HL-60/S4 treated with phorbol 12-myristate 13-acetate at 8.2 ng/mL for 4 days and 3 days (cell line): ENCODE results near the gene ALDOB.

ENCODE experiments used
- in situ Hi-C: fragments of 300-500 bp; cut with MboI; formaldehyde crosslinking; loops from 2 replicates; pipeline ENCODE4 v1.15.0; 2022; ENCODE audit warnings: low sequenced_read_pairs

Gene ALDOB

DNA sequence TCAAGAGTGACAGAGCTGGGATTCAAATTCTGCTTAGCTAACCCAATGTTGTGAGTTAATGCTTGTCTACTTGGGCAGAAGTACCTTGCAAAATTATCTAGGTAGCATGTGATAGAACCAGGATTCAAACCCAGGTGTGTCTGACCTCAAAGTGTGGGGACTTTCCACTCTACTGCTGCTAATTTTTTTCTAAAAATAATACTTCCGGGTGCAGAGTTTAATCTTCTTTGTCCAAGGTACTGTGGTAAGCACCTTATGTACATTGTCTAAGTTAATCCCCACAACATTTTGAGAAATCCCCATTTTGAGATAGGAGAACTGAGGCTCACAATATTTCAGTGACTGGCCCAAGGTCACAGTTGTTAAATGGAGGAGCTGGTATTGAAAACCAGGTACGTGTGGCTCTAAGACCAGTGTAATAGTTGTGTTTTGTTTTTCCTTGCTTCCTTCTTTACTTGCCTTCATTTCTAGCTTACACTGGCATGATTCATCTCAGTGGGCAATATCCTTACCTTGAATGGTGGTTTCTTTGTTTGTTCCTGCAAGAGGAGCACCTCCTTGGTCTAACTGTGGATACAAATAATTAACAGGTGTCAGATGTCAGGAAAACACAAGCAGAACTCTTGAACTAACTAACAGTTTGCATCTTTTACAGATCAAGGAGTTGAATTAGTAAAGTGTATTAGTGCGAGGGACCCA lies 7.5 kb downstream of the ALDOB start:
- in situ Hi-C loops: no loop called here

DNA sequence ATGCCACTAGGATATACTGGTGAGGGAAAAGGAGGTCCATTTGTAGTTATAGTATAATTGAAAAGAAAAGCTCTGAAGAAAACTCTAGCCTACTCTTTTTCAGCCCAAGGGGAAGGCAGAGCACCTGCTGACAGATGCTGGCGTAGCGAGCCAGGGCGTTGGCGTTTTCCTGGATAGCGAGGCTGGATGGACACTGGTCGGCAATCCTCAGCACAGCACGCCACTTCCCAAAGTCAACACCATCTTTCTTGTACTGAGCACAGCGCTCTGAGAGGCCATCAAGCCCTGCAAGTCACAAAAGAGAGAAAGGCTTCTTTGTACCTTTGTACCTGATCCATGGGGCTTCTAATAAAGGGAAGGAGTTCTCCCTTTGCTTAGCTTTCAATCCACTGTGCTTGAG lies 8.2 kb downstream of the ALDOB start:
- in situ Hi-C loops: no loop called here

DNA sequence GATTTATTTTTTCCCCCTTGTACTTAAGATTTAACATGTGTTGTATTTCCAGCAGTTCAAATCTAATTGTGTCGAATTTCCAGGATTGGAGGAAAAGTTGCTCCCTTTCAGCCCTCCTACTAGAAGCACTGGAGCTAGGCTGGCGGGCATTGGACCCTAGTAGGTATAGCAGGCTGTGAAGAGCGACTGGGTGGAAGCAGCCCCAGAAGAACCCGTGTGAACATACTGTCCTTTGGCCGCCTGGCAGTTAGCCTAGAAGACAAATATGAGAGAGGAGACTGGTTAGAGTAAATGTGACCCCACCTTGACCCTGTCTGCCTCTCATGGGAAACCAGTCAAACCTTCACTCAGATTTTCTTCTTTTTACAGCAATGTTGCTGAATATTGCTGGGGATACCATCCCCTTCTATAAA lies 13.9 kb downstream of the ALDOB start:
- in situ Hi-C loops: no loop called here

DNA sequence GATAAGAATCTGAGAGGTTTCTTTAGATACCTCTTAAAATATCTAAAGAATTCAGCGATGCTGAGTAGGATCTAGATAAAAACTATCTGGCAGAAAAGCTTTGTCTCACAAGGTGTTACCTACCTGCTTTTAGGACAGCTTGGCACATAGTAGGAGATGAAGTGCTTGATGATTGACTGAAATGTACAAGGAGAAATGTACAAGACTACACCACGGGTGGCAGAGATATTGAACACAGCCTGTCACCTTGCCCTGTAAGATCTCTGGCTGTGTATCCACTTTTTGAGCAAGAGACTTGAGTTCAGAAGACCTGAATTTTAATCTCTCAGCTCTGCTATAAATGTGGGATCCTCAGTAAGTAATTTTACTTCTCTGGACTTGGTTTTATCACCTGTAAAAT lies 15.7 kb downstream of the ALDOB start:
- in situ Hi-C loops: no loop called here

DNA sequence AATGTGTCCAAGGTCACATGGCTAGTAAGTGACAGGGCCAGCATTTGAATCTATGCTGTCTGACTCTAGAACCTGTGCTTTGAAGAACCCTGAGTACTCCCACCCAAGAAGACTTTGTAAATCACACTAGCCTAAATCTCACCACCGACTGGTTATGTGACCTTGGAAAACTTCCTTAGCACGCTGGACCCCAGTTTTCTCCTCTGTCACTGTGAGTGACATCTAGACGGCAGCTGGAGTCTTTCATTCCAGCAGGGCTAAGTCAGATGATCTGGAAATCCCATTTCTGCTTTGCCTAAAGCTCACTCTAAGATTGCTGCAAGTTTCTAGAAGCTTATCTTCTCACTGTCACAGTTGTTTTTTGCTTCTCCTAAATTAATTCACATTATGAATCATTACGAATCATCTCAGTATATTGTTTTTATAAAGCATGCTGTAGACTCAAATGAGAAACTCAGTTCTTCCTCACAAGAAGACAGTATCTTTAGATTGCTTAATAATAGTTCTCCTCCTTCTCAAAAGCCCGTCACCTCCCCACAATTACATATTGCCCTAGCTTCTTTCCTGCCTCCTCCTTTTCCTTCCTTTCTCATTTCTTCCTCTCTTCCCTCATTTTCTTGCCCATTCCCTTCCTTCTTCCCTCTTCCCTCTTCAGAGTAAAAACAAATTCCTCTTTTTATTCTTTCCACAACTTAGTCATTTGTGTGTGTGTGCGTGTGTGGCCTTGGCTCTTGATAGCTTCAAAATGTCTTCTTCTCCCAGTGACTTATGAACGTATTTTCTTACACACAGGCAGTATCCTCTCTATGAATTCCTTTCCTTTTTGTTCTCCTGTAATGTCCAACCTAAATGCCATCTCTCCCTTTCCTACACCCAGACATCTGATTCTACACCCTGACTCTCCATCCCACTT lies 16.8 kb downstream of the ALDOB start:
- in situ Hi-C loops: no loop called here

DNA sequence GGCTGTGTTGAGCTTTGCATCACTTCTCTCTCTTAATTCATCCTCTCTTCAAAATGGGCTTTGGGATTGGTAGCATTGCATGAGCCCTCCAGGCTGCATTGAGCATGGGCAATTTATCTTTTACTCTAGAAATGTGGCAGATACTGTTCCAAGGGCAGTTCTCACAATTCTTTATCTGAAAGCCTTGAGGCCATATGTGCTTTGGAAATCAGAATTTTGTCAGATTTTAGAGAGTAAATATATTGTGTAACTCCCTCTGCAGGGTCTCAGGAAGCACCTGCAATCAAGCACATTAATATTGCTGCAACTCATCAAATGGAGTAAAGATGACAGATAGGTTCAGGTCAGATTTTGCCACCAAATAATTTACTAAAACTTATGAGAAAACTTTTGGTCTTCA lies 17.6 kb downstream of the ALDOB start:
- in situ Hi-C loops: no loop called here

DNA sequence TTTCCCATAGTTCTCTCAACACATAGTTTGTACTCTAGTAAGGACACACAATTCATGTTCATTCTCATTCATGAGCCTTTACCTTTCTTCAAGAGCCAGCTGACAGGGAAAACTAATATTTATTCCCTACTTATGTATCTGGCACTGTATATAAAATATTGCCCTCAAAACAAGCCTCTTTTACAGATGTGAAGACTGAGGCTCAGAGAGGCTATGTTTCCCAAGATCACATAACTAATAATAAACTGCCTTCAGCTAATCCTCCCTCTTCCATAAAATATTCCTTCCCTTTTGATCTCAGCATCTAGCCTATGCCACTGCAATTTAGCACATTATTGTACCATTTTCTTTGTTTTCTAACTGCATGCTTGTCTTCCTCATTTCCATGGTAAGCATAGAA lies 18.2 kb downstream of the ALDOB start:
- in situ Hi-C loops: no loop called here

DNA sequence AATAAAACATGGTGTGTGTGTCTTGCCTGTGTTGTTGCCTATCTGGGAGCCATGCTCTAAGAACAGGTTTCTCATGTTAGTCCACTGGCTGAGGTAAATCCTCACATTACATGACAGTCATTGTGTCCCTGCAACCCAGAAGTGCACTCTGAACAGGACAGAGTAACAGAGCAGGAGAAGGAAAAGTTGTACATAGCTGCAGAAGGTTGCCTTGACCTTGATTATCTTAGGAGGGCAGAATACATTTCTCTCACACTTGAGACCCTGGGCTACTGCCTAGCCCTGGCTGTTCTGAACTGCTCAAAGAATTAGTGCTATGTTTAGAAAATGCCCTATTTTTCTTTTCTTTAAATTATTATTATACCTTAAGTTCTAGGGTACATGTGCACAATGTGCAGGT lies 20.0 kb downstream of the ALDOB start:
- in situ Hi-C loops: no loop called here

DNA sequence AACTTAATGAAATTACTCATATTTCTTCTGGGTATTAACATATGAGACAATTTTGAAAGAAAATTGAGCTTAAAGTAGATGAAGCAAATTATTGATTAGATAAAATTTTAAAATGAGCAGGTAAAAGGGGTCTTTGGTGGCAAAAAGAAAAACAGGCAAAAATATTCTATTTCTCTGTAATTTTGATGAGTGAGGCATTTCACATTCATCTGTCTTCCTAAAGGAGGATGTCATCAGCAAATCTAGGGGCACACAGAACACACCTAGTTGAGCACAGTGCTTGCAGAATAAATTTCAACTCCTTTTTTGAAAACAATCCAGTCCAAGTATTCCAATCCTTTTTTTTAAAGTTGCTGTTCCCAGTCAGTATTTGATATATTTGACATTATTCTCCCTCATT lies 20.7 kb downstream of the ALDOB start:
- in situ Hi-C loops: no loop called here

DNA sequence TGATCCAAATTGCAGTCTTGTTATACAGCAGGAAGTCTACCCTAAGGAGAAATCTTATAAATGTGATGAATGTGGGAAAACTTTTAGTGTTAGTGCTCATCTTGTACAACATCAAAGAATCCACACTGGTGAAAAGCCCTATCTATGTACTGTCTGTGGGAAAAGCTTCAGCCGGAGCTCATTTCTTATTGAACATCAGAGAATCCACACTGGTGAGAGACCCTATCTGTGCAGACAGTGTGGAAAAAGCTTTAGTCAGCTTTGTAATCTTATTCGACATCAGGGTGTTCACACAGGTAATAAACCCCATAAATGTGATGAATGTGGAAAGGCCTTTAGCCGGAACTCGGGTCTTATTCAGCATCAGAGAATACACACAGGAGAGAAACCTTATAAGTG lies 26.5 kb downstream of the ALDOB start:
- in situ Hi-C loops: no loop called here

DNA sequence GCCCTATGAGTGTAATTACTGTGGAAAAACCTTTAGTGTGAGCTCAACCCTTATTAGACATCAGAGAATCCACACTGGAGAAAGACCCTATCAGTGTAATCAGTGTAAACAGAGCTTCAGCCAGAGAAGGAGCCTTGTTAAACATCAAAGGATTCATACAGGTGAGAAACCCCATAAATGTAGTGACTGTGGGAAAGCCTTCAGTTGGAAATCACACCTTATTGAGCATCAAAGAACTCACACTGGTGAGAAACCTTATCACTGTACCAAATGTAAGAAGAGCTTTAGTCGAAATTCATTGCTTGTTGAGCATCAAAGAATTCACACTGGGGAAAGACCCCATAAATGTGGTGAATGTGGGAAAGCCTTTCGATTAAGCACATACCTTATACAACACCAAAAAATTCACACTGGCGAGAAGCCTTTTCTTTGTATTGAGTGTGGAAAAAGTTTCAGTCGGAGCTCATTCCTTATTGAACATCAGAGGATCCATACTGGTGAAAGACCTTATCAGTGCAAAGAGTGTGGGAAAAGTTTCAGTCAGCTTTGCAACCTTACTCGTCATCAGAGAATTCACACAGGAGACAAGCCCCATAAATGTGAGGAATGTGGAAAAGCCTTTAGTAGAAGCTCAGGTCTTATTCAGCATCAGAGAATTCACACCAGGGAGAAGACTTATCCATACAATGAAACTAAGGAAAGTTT lies 27.0 kb downstream of the ALDOB start:
- in situ Hi-C loops: no loop called here

DNA sequence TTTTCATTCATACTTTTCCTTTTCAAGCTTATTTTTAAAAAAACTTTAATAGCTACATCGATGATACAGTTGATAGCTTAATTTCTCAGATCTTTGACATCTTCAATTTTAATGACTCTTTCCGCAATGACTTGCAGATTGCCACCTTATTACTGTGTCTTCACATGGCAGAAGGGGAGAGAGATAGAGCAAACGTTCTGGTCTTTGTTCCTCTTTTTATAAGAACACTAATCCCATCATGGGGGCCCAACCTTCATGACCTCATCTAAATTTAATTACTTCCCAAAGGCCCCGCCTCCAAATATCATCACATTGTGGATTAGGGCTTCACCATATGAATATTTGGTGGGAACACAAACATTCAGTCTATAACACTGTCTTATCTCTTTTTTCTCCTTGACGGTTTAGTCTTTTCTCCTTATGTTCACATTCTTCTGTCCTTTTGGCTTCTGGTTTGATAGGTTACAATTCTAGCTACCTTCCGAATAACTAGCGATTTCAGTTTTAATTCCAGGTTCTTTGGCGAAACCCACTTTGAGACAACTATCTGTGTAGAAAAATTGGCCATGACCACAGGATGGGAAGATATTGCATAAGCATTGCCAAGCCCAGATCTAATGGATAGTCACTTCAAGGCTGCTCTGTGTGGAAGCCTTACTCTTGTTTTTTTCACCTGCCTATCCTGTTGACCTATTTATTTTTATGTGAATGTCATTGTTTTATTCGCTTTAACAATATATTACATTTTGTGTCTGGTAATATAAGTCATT lies 31.9 kb downstream of the ALDOB start:
- in situ Hi-C loops: no loop called here

DNA sequence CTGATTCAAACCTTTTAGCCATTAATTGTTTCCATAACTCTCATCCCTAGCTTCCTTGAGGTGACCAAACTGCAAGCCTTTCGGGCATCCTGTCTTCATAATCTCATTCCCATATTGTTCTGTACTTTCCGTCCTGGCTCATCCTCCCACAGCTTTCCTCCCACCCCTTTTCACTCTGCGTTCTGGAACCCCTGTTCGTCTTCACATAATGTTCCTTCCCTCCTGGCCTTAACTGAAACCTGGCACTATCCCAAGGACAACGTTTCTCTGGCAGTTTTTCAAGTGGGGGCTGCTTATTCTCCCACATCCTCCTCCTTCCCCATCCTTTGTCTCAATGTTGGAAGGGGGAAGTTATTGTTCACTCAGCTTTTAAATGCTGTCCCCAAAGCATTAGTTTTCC lies 35.5 kb downstream of the ALDOB start:
- in situ Hi-C loops: no loop called here

DNA sequence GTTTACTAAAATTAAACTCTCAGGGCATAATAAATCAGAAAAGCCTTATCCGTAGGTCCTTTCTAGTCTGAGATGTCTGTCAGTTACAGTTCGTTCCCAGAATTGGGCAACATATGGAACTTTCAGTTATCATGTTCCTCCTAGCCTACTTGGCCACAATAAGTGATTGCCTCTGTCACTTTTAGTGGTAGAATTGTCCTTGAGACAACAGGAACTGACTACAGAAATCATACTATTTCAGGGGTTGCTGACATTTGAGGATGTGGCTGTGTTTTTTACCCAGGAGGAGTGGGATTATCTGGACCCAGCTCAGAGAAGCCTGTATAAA lies 36.0 kb downstream of the ALDOB start:
- in situ Hi-C loops: no loop called here

DNA sequence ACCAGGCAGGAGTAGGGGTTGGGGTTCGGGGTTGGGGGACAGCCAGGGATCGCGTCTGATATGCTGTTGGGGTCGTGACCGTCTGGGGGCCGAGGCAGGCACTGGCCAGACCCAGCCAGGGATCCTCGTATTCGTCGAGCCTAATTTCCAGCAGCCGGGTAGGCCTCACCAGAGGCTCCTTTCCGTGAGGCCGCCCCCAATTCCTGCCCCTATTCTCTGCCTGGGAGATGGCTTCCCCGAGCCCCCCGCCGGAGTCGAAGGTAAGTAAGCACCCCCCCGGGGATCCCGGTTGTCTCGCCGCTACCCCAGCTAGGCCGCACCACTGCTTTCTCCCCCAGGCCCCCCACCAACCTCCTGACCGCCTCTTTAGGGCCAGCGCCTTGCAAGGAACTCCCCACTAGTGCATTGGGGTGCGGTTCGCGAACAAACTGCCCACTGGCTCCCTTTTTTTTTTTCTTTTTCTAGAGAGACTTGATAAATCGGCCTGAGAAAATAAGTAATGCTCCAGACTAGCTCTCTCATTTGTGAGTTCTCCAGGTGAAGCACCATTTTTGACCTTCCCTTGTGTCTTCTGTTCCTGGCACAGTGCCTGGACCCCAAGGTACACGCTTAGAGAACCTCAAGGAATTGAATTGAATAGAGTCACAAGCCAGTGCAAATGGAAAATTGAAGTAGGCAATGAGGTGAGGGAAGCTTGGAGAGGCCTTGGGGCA lies 36.5 kb downstream of the ALDOB start:
- in situ Hi-C loops: no loop called here

DNA sequence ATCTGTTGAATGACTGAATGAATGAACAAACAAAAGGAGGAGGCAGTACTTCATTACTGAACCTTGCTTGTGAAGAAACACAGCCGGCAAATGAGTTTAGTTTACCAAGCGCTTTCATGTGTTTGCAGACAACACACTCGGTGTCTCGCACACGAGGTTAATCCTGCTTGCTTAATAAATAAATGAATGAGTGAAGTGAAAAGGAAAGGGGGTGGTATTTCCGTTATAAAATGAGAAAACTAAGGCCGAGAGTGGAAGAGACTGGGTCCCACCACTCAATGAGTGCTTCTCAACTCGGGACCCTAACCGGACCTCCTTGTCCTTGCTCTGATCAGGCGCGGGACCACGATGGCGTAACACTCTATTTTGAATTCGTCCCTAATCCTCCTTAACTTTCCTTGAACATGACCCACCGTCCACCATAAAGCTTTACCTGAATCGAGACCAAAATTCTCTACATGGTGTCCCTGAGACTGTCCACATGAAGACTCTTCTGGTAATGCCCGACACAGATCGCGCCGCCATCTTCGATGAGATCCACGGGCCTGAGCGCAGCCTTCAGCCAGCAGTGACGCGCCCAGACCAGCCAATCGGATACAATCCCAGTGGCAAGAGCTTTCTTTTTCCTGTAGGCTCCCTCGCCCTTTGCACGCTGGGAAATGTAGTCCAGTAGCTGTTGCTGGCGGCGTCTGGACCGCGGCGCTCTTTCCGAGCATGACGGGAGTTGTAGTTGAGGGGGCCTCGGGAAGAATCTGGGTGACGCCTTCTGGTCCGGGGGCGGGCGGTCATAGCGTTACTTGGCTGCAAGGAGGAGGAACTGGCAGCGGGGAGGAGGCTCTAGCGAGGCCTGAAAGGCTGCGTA lies 37.3 kb downstream of the ALDOB start, which contains the start of the genes MRPL50 and ZNF189:
Gene MRPL50 (minus strand): TSS at position 551 of the 862 bp plus-strand sequence. CDS start 26 bp downstream, at position 525.
Gene ZNF189 (plus strand): TSS at position 784 of the 862 bp plus-strand sequence. CDS start 306 bp downstream, outside the sequence.
- in situ Hi-C loops: no loop called here

DNA sequence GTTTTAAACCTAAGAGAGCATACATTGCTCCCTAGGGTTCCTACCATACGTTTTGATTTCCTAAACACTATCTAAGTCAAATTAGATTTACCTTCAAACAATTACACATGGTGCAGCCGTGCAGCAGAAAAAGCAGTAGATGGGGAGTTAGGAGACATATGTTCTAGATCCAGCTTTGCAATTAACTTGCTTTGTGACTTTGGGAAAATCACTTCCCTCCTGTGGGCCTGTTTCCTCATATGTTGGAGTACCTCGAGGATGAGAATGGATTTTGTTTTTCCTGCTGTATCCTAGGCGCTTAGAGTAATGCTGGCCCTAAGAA lies 37.9 kb downstream of the ALDOB start:
- in situ Hi-C loops: no loop called here

DNA sequence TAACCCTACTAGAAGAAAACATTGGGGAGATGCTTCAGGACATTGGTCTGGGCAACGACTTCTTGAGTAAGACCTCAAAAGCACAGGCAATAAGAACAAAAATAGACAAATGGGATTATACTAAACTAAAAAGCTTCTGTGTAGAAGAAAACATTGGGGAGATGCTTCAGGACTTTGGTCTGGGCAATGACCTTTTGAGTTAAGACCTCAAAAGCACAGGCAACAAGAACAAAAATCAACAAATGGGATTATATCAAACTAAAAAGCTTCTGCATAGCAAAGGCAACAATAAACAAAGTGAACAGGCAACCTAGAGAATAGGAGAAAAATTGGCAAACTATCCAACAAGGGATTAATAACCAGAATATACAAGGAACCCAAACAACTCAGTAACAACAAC lies 40.9 kb downstream of the ALDOB start:
- in situ Hi-C loops: no loop called here

DNA sequence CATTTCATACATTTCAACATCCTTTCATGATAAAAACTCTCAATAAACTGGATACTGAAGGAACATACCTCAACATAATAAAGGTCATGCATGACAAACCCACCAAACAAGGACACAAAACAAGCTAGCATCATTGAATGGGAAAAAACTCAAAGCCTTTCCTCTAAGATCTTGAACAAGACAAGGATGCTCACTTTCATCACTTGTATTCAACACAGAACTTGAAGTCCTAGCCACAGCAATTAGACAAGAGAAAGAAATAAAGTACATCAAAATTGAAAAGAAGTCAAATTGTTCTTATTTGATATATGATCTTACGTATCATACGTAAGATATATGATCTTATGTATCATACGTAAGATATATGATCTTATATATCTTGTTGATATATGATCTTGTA lies 42.4 kb downstream of the ALDOB start:
- in situ Hi-C loops: no loop called here
